HT1080 (cell line): ENCODE results near the gene AHNAK2. TPM values are rescaled to one million over a fixed set of nuclear protein-coding genes. Genes with fewer than 3 reads are reported as not detected.
A peak's percentile ranks its signal among the peaks of the same experiment; 100 is the strongest.
"Not testable (repeated sequence)": the region's sequence is repeated elsewhere in the genome, so short reads cannot be mapped to it uniquely, and the experiment has no call there.

ENCODE experiments used
- DNase-seq: peaks from one replicate; pipeline ENCODE4 v3.0.0-alpha.2; 2015; ENCODE audit warnings: low read depth
- polyA plus RNA-seq, 2 experiments: library from polyadenylated mRNA; depleted of rRNA; stranded (reverse); fragments of >200 nt; gene quantifications; 2 replicates each; pipeline ENCODE4 v1.2.3, GENCODE V29; 2015
- total RNA-seq: library from RNA; depleted of rRNA; stranded (reverse); fragments of >200 nt; shearing (Covaris generic); gene quantifications from 2 replicates; pipeline ENCODE4 v1.2.3, GENCODE V29; 2014; rRNA removed

Gene AHNAK2
- total RNA-seq: 52.6 and 54.6 TPM in 2 replicates
- 13.5 and 15.1 TPM in 2 replicates for polyA plus RNA-seq (2015; cell fraction: cytosol; rRNA removed)
- polyA plus RNA-seq (2015; cell fraction: nucleus; rRNA removed): 172 and 182 TPM in 2 replicates

DNA sequence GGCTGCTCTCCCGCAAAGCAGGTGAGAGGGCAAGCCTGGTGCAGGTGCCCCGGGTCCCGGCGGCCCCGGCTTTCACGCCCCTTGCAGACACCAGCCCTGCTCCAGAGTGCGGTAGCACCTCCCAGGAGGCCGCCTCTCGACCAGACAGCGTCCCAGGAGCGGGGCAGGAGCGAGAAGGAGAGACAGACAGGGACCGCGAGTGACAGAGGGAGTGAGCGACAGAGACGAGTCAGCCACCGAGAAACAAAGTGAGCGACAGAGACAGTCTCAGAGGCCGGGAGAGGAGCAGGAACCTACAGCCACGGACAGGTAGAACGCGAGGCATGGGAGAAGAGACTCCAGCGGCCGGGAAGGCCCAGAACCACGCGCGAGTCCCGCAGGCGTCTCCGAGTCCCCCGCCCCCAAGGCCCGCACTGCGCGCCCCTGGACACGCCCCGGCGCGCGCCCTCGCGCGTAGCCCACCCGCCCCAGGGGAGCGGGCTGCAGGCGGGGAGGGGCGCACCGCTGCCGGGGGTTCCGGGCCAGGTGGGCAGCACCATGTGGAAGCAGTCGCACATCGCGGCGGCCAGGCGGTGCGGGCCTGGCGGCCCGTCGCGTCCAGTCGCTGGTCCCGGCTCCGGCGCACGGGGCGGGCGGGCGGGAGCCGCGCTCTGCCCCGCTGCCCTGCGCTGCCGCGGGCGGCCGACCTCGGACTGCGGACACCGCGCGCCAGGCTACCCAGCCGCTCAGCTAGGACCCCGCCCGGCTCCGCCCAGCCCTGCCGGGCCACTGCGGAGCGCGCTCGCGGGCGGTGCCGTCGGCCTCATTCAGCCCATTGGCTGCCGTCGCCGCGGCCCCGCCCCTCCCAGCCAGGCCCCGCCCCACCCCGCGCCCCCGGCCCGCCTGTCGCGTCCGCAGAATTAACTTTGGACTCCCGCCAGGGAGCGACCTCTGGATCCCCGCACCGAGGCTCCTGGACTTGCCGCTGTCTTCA, at the start of gene AHNAK2:
TSS of gene AHNAK2 (minus strand) at position 694 of the 973 bp plus-strand sequence. CDS start at position 557, 137 bp downstream.
- DNase-seq: no peak

DNA sequence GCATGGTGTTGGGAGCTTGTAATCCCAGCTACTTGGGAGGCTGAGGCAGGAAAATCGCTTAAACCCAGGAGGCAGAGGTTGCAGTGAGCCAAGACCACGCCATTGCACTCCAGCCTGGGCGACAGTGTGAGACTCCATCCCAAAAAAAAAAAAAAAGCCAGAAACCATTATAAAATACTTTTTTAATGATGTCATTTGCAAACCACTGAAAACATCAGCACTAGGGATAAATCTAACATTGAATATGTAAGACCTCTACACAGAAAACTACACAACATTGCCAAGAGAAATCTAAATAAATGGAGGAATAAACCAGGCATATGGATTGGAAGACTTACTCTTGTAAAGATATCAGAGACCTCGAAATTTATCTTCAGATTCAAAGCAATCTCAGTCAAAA, 49.5 kb upstream of the AHNAK2 start:
- not testable (repeated sequence) for DNase-seq

DNA sequence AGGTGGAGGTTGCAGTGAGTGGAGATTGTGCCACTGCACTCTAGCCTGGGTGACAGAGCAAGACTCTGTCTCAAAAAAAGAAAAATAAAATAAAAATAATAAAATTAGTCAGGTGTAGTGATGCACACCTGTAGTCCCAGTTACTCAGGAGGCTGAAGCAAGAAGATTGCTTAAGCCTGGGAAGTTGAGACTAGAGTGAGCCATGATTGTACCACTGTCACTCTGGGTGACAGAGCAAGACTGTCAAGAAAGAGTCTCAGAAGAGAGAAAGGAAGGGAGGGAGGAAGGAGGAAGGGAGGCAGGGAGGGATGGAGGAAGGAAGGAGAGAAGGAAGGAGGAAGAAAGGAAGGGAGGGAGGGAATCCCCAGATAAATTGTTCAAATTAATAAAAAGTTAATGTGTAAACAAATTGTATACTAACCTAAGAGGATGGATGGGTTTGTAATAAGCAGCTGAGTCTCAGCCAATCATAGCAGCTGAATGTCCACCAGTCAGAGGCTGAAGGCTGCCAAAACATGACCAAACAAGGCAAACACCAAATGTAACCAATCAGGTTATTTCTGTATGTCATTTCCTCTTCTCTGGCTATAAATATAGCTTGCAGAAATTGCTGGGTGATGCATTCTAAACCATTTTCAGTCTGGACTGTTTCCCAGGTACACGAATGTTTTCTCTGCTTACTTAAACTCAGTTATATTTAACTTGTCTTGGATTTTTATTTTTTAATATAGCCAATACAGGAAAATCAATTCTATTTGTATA, 48.8 kb upstream of the AHNAK2 start:
- peak; percentile 84 for DNase-seq

DNA sequence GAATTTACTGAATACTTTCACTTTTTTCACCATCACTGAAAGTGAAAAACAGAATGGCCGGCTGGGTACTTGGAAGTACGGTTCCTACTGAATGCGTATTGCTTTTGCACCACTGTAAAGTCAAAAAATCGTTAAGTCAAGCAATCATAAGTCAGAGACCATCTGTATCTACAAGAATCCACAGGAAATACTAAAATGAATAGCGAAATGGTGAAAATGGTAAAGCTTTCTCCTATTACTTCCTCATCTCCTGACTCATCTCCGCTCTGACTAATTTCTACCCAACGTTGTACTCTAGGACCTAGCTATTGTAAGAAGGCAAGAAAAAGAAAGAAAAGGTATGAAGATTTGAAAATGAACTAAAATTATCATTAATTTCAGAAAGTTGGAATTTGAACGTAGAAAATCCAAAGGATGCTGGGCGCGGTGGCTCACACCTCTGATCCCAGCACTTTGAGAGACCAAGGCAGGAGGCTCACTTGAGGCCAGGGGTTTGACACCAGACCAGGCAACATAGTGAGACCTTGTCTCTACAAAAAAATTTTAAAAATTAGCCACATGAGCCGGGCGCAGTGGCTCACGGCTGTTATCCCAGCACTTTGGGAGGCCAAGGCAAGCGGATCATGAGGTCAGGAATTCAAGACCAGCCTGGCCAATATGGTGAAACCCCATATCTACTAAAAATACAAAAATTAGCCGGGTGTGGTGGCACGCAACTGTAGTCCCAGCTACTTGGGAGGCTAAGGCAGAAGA, 48.0 kb upstream of the AHNAK2 start:
- DNase-seq: peak; percentile 95

DNA sequence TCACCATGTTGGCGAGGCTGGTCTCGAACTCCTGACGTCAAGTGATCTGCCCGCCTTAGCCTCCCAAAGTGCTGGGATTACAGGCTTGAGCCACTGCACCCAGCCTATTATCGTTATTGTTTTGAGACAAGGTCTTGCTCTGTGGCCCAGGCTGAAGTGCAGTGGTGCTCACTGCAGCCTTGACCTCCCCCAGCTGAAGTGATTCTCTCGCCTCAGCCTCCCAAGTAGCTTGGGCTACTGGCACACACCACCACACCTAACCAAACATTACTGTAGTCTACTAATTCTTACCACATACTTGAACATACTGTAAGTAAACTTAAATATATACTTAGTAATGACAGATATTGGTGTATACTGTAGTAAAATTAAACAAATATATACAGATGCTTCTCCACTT, 47.3 kb upstream of the AHNAK2 start:
- peak; percentile 51 for DNase-seq

DNA sequence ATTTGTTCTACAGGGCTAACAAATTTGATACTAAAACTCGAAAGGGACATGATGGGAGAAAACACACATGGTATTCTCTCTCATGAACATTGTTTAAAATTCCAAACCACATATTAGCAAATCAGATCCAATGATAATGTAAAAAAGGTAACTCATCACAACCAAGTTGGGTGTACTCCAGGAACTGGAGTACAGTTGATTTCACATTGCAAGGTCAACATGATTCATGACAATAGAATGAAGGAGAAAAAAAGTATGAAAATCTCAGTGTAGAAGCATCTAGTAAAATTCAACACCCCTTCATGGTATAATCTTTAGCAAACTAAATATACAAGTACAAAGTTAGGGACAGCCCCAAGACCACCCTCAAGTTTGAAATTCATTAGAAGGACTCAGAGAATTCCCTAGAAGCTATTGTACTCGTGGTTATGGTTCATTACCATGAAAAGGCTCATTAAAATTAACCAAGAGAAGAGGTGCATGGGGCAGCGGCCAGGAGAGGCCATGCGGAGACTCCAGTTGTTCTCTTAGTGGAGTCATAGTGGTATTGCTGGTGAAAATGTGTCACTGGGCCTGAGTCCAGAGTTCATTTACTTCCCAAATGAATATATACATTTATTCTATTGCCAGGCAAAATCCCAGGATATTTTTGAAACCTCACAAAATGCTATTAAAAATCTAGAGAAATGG, 45.8 kb upstream of the AHNAK2 start:
- DNase-seq: peak; percentile 83

DNA sequence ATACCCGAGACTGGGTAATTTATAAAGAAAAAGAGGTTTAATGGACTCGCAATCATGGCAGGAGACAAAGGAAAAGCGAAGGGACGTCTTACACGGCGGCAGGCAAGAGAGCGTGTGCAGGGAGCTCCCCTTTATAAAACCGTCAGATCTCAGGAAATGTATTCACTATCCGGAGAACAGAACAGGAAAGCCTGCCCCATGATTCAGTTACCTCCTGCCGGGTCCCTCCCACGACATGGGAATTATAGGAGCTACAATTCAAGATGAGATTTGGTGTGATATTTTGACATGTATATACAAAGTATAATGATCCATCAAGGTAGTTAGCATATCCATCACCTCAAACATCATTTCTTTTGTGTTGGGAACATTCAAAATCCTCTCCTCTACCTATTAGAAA, 45.0 kb upstream of the AHNAK2 start:
- peak; percentile 82 for DNase-seq

DNA sequence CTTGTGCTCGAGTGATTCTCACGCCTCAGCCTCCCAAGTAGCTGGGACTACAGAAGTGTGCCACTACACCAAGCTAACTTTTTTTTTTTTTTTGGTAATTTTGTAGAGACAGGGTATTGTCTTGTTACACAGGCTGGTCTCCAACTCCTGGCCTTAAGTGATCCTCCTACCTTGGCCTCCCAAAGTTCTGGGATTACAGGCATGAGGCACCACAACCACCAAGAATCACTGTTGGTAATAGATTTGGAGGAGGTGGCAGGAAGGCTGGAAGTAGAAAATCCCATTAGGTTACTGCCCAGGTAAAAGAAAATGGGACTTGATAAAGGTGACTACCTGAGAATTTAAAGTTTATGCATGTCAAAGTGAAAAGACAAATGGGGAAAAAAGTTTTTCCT, 44.1 kb upstream of the AHNAK2 start:
- DNase-seq: peak; percentile 67

DNA sequence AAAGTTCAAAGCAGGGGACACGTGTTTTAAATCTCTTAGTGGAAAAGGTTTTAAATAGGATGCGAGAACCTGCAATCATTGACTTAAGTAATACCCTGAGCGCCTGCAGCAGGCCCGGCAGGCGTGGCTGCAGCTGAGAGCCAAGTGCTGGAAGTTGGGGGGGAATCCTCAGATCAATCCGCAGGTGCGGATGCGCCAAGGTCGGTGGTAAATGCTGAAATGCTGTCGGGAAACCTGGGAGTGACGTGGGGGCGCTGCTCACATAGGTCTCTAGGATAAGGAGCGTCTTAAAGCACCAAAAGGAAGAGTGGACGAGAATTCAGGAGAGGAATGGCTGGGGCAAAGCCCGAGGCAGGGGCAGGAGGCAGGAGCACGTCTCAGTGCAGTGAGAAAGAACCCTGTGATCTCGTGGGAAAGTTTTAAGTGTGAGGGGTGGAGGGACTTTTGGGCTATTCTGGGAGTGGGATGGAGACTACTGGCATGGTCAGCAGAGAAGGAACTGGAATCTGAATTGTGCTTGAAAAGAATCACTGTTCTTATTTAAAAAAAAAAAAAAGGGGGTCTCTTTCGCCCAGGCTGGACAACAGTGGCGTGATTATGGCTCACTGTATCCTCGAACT, 43.6 kb upstream of the AHNAK2 start:
- DNase-seq: peak; percentile 51

DNA sequence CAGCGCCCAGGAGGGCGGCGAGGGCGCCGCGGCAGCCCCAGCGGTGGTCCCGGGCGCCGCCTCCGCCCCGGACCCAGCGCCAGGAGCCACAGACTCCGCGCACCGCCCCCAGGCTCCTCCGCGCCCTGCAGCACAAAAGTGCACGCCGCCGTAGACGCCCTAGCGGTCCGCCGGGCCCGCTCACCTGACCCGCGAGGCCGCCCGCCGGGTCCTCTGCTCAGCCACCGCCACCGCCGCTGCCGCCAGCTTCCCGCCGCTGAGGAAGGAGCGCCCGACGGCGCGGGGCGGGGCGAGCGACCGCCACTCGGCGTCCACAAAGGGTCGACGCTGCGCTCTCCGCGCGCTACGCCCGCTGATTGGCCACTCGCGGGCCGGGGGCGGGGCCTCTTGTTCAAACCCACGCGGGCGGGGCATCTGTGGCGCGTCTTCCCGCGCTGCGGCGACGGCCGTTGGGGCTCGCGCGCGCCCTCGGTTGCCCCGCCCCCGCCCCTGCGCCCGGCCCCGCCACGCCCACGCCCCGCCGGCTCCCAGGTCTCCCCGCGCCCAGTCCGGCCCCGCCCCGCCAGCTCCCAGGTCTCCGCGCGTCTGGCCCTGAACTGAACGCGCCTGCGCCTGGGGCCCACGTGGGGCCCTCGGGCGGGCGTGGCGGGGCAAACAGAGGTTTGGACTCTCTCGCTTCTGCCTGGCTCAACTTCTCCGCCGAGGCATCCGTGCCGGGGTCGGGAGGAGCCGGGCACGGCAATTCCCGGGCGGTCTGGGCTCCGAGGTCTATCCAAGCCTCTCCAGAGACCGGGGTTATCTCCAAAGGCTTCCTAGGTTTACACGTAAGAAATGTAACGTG, 42.9 kb upstream of the AHNAK2 start, which contains the start of gene CDCA4:
TSS of gene CDCA4 (minus strand) at position 269 of the 841 bp plus-strand sequence. CDS start 9,154 bp downstream, outside the sequence.
- DNase-seq: peak; percentile 93

DNA sequence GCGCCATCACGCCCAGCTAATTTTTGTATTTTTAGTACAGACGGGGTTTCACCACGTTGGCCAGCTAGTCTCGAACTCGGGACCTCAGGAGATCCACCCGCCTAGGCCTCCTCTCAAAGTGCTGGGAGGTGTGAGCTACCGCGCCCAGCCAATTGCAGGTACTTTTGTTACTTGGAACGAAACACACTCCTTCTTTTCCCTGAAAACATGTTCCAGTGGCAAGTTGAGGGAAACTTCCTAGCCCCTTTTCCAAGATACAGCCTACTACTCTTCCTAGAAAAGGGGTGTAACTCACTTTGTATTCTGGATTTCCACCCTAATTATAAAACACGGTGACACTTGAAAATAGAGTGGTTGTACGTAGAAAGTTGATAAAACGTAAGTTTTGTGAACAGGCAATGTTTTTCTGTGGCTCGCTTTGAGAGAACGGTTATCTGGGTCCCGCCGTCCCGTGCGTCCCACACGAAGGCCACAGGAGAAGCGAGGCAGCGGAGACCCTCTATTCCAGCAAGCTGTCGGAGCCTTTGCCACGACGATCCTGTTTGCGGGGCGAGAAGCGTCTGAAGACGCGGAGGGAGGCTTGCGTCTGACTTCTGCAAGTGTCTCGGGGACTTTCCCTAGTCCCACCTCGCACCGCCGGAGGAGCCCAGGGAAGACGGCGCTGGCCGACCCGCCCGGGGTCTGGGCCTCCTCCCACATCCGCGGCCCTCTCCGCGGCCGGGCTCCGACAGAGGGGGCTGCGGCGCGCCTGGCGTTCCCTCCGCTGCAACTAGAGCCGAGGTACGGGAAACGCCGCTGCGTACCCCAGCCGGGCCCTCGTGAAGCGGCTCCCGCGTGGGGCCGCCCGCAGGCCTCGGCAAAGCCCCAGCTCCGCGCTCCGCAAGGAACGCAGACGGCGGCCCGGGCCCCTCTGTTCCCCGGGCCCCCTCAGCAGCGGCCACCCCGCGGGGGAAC, 42.0 kb upstream of the AHNAK2 start:
- no peak for DNase-seq

DNA sequence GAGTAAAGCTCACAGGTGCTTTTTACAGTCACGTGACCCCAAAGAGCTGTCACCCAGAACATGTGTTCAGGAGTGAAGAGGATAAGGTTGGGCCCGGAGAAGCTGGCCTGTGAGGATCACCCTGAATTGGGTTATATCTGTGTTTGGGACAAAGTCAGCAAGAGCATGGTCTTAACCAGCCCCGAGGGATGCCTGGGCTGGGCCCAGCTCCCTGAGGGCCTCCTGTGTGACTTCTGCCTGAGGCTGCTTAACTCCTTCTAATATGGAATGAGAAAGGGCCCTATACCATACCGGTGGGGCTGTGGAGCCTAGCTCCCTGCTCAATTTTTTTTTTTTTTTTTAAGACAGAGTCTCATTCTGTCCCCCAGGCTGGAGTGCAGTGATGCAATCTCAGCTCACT, 40.2 kb upstream of the AHNAK2 start:
- DNase-seq: no peak

DNA sequence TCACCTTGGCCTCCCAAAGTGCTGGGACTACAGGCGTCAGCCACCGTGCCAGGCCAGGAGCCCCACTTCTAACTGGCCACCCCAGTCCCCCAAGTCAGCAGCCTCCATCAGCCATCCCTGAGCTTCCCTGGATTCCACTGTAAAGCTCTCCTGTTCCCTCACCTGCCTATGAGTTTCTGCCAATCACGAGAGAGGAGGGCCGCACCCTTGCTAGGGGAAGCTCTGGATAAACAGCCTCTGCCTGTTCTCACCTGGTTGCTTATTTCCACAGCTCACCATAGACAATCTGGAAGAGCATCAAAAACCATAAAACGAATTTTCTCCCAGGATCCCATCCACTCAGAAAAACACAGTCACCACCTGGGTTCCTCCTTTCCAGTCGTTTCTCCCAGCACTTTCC, 37.7 kb upstream of the AHNAK2 start:
- DNase-seq: no peak

DNA sequence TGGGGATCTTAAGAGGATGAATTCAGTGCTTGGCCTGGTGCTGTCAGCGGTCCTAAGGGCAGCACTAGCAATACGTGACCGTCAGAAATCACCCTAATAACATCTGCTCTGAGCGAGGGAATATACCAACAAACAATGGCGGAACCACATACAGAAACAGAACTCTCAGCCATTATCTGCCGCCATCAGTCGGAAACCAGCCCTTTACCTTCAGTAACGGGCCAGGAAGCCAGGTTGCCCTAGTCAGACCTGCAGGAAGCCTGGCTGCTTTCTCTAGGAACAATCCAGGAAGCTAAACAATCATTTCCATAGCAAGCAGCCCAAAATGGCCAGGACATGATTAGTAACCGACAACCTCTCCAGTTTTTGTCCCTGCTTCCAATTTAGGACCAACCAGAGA, 37.1 kb upstream of the AHNAK2 start:
- no peak for DNase-seq

DNA sequence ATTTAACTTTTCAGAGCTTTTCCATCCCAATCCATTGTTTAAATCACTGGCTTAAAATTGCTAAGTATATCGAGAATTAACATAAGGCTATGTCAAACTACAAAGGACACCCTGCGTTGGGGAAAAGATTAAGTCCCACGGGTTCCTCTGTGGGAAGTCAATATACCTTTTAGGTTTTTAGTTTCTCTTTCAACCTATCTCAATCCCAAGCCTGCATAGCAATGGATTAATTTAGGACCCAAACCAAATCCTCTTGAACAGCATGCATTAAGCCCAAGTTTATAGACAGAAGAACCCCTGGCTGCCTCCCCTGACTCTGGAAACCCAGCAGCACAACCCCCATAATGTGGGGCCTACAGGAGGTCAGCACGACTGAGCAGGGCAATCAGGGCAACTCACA, 36.5 kb upstream of the AHNAK2 start:
- DNase-seq: no peak

DNA sequence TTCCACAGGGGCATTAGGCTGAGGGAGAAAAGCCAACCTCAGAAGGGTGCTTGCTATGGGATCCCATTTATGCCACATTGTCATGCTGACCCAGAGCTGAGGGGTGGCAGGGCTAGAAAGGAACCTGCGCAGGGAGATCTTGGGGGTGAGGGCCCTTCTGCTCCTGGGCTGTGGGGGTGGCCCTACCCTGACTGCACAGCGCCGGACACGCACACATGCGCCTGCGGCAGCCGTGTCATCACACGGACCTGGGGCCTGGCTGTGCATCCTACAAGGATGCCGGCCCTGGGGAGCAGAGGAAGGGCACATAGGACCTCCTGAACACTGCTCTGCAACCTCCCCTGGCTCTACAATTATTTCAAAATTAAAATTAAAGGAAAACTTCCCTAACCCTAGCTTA, 35.9 kb upstream of the AHNAK2 start:
- no peak for DNase-seq

DNA sequence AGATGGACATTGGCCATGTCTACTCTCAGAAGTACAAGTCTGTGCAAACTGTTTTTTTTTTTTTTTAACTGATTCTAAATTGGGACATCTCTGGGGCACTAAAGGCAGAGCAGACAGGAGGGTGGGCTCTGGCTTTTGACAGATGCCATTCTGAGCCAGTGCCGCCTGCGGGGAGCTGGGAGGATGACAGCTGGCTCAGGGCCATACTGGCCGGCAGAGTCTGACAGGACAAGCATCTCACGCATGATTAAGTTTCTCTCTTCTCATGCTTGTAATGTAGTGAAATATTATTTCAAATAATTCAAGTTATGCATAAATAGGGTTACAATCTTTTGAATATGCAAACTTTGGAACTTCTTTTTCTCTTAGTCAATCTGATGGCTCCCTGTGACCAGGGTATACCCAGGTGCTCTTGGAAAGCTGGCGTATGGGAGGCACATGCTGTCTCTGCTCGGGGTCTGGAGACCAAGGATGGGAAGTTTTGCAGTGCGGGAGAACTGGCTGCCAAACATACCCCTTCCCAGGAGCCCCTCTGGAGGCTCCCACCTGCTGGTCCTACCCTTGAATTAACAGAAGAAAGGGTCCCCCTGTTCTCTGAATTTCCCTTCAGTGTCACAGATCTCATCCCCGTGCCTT, 35.1 kb upstream of the AHNAK2 start:
- DNase-seq: no peak
